Measurements from ENCODE around the gene AFF2.
"Not testable (repeated sequence)": the region's sequence is repeated elsewhere in the genome, so short reads cannot be mapped to it uniquely, and the experiment has no call there.

AFF2 gene

DNA sequence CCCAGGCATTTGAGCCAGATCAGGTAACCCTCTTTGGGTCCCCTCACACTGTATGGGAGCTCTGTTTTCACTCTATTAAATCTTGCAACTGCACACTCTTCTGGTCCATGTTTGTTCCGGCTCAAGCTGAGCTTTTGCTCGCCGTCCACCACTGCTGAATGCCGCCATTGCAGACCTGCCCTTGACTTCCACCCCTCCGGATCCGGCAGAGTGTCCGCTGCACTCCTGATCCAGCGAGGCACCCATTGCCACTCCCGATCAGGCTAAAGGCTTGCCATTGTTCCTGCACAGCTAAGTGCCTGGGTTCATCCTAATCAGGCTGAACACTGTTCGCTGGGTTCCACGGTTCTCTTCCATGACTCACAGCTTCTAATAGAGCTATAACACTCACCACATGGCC is 406.2 kb downstream of the AFF2 start:
- not testable (repeated sequence) for H3K36me3 ChIP-seq (ENCODE audit: control insufficient read depth, insufficient read depth, low read length); H3K27me3 ChIP-seq (ENCODE audit: control insufficient read depth, insufficient read depth, low read length); H3K4me1 ChIP-seq (ENCODE audit: control insufficient read depth, insufficient read depth, low read length); H3K27ac ChIP-seq (ENCODE audit: low read length); H3K4me3 ChIP-seq (ENCODE audit: low read length); DNase-seq (ENCODE audit: low read depth, low spot score); H3K9me3 ChIP-seq (ENCODE audit: control insufficient read depth, insufficient read depth, low read length)
- WGBS (ENCODE audit: insufficient coverage, insufficient read length): no CpG with 5 or more reads among the region's 11 CpGs

DNA sequence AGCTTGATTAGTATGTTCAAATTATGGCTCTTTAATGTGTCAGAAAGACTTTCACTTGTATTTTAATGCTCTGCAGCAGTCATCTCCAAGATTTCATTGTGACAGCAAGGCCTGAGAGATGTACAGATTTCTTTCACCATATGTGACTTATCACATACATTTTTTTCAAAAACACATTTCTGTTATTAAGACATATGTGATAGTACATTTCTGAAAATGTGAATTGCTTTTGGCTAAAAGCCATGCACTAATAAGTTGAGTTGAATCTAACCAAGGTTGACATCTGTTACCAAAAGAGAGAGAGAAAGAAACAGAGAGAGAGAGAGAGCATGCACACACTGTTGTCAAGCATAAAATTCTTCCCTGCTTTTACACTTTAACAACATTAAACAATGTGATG is 409.3 kb downstream of the AFF2 start:
- no peak overlapping the region for H3K4me3 ChIP-seq (ENCODE audit: low read length)
- no peak for DNase-seq (ENCODE audit: low read depth, low spot score)
- H3K36me3 ChIP-seq (ENCODE audit: control insufficient read depth, insufficient read depth, low read length): no peaks in the 10 kb centered on the region
- no peak overlapping the region for H3K27ac ChIP-seq (ENCODE audit: low read length)
- H3K9me3 ChIP-seq (ENCODE audit: control insufficient read depth, insufficient read depth, low read length): no peaks in the 10 kb centered on the region
- no peaks in the 10 kb centered on the region for H3K4me1 ChIP-seq (ENCODE audit: control insufficient read depth, insufficient read depth, low read length)
- no peaks in the 10 kb centered on the region for H3K27me3 ChIP-seq (ENCODE audit: control insufficient read depth, insufficient read depth, low read length)

- H3K4me3 ChIP-seq (ENCODE audit: low read length): no peak overlapping the region
- no peak for DNase-seq (ENCODE audit: low read depth, low spot score)
Measured at GRCh38 chrX:148913971-148914370, 413.6 kb downstream of the AFF2 start.

GRCh38 chrX:148914783-148915182 is 414.4 kb downstream of the AFF2 start:
- Histone ChIP-seq H3K9me3 (ENCODE audit: control insufficient read depth, insufficient read depth, low read length) (no peaks in the 10 kb centered on the region), H3K36me3 (ENCODE audit: control insufficient read depth, insufficient read depth, low read length) (no peaks in the 10 kb centered on the region), H3K4me1 (ENCODE audit: control insufficient read depth, insufficient read depth, low read length) (no peaks in the 10 kb centered on the region), H3K27me3 (ENCODE audit: control insufficient read depth, insufficient read depth, low read length) (no peaks in the 10 kb centered on the region), H3K4me3 (ENCODE audit: low read length) (no peak overlapping the region), H3K27ac (ENCODE audit: low read length) (no peak overlapping the region)
- no CpG with 5 or more reads among the region's 3 CpGs for WGBS (ENCODE audit: insufficient coverage, insufficient read length)
- no peak for DNase-seq (ENCODE audit: low read depth, low spot score)

More at GRCh38 chrX:148913971-148914370, 413.6 kb downstream of the AFF2 start:
- Histone ChIP-seq H3K36me3 (ENCODE audit: control insufficient read depth, insufficient read depth, low read length) (no peaks in the 10 kb centered on the region), H3K27ac (ENCODE audit: low read length) (no peak overlapping the region), H3K27me3 (ENCODE audit: control insufficient read depth, insufficient read depth, low read length) (no peaks in the 10 kb centered on the region), H3K9me3 (ENCODE audit: control insufficient read depth, insufficient read depth, low read length) (no peaks in the 10 kb centered on the region), H3K4me1 (ENCODE audit: control insufficient read depth, insufficient read depth, low read length) (no peaks in the 10 kb centered on the region)
- WGBS (ENCODE audit: insufficient coverage, insufficient read length): no CpG with 5 or more reads among the region's 3 CpGs

- H3K4me1 ChIP-seq (ENCODE audit: control insufficient read depth, insufficient read depth, low read length): no peaks in the 10 kb centered on the region
- H3K36me3 ChIP-seq (ENCODE audit: control insufficient read depth, insufficient read depth, low read length): no peaks in the 10 kb centered on the region
- no CpG with 5 or more reads among the region's 5 CpGs for WGBS (ENCODE audit: insufficient coverage, insufficient read length)
- no peaks in the 10 kb centered on the region for H3K27me3 ChIP-seq (ENCODE audit: control insufficient read depth, insufficient read depth, low read length)
- no peak overlapping the region for H3K27ac ChIP-seq (ENCODE audit: low read length)
- no peak for DNase-seq (ENCODE audit: low read depth, low spot score)
- no peak overlapping the region for H3K4me3 ChIP-seq (ENCODE audit: low read length)
- H3K9me3 ChIP-seq (ENCODE audit: control insufficient read depth, insufficient read depth, low read length): no peaks in the 10 kb centered on the region
Measured at GRCh38 chrX:148915474-148915873, 415.1 kb downstream of the AFF2 start.

DNA sequence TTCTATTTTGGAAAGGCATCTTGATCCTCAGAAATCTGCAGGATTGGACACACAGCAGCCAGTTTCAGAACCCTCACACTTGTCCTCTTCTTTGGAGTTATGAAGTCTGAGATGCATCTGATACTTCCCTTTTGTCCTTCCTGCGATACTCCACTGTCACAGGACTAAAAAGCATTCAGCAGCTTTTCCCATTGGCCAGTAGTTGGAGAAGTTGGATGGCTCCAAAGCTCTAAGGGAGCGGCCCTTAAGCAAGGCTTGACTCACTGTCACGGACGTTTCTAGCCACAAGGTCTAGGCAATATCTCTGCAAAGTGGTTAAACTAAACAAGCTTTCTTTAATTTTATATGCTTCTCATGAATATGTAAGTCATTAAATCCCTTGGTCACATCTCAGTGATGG is 417.0 kb downstream of the AFF2 start:
- H3K4me3 ChIP-seq (ENCODE audit: low read length): no peak overlapping the region
- H3K36me3 ChIP-seq (ENCODE audit: control insufficient read depth, insufficient read depth, low read length): no peaks in the 10 kb centered on the region
- H3K4me1 ChIP-seq (ENCODE audit: control insufficient read depth, insufficient read depth, low read length): no peaks in the 10 kb centered on the region
- H3K9me3 ChIP-seq (ENCODE audit: control insufficient read depth, insufficient read depth, low read length): no peaks in the 10 kb centered on the region
- DNase-seq (ENCODE audit: low read depth, low spot score): no peak
- H3K27ac ChIP-seq (ENCODE audit: low read length): no peak overlapping the region
- H3K27me3 ChIP-seq (ENCODE audit: control insufficient read depth, insufficient read depth, low read length): no peaks in the 10 kb centered on the region
- no CpG with 5 or more reads among the region's 4 CpGs for WGBS (ENCODE audit: insufficient coverage, insufficient read length)

DNA sequence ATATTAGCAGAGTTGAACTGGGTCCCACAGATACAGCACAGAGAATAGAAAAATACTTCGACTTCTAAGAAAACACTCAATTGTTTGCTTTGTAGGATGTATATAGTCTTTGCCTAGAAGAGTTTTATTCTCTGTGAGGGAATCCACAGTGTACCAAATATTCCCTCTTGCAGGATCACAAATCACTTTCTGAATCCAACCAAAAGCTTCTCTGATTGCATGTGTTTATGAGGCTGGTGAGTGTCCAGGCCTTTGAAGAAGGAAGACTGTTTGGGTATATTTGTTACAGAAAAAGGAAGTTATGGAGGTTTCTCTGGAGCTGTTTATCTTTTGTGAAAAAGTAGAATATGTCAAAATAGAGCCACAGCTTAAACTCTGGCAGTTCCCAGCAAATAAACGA is 423.2 kb downstream of the AFF2 start:
- Histone ChIP-seq H3K4me3 (ENCODE audit: low read length) (no peak overlapping the region), H3K27ac (ENCODE audit: low read length) (no peak overlapping the region), H3K9me3 (ENCODE audit: control insufficient read depth, insufficient read depth, low read length) (no peaks in the 10 kb centered on the region), H3K36me3 (ENCODE audit: control insufficient read depth, insufficient read depth, low read length) (no peaks in the 10 kb centered on the region), H3K4me1 (ENCODE audit: control insufficient read depth, insufficient read depth, low read length) (no peaks in the 10 kb centered on the region), H3K27me3 (ENCODE audit: control insufficient read depth, insufficient read depth, low read length) (no peaks in the 10 kb centered on the region)
- DNase-seq (ENCODE audit: low read depth, low spot score): no peak
- WGBS (ENCODE audit: insufficient coverage, insufficient read length): no CpG with 5 or more reads among the region's 2 CpGs

DNA sequence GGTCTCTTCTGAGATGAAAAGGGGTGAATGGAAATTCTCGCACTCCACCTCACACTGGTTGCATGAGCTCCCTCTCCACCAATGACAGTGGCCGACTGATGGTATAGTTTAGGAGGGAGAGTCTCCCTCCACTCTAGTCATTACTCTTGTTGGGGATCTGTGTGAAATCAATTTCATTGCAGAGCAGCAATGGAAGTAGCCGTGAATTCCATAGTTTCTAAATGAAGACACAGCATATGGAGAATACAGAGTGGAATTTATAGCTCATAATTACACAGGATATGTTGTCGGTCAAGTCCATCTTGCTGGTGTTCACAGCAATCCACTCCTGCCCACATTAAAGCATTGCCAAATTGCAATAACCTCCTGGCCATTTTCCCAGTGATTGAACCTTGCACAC is 426.0 kb downstream of the AFF2 start:
- DNase-seq (ENCODE audit: low read depth, low spot score): no peak
- H3K9me3 ChIP-seq (ENCODE audit: control insufficient read depth, insufficient read depth, low read length): no peaks in the 10 kb centered on the region

GRCh38 chrX:148928811-148929210 is 428.4 kb downstream of the AFF2 start:
- Histone ChIP-seq H3K4me1 (ENCODE audit: control insufficient read depth, insufficient read depth, low read length) (no peaks in the 10 kb centered on the region), H3K9me3 (ENCODE audit: control insufficient read depth, insufficient read depth, low read length) (no peaks in the 10 kb centered on the region), H3K27ac (ENCODE audit: low read length) (no peak overlapping the region), H3K36me3 (ENCODE audit: control insufficient read depth, insufficient read depth, low read length) (no peaks in the 10 kb centered on the region), H3K27me3 (ENCODE audit: control insufficient read depth, insufficient read depth, low read length) (no peaks in the 10 kb centered on the region), H3K4me3 (ENCODE audit: low read length) (no peak overlapping the region)
- DNase-seq (ENCODE audit: low read depth, low spot score): no peak
- WGBS (ENCODE audit: insufficient coverage, insufficient read length): no CpG with 5 or more reads among the region's 1 CpG

More for the DNA sequence above, 426.0 kb downstream of the AFF2 start:
- H3K27me3 ChIP-seq (ENCODE audit: control insufficient read depth, insufficient read depth, low read length): no peaks in the 10 kb centered on the region
- H3K36me3 ChIP-seq (ENCODE audit: control insufficient read depth, insufficient read depth, low read length): no peaks in the 10 kb centered on the region
- no peak overlapping the region for H3K4me3 ChIP-seq (ENCODE audit: low read length)
- no peaks in the 10 kb centered on the region for H3K4me1 ChIP-seq (ENCODE audit: control insufficient read depth, insufficient read depth, low read length)
- WGBS (ENCODE audit: insufficient coverage, insufficient read length): no CpG with 5 or more reads among the region's 4 CpGs
- no peak overlapping the region for H3K27ac ChIP-seq (ENCODE audit: low read length)

DNA sequence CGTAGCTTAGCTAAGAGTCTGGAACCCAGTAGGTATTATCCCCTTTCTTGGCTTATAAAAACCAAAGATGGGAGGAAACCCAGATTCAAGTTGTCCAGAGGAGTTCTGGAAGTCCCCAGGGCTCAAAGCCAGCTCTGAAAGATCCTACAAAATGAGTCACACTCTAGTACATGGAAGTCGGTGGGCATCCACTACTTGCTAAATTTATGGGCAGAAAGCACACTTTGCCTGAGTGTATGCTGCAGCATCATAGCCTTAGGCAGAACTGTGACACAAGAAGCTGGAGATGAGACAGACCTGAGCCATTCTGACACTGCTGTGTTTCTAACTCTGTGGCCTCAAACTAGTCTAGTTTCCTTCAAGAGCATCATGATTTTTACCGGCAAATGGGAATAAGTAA is 429.3 kb downstream of the AFF2 start:
- no peaks in the 10 kb centered on the region for H3K27me3 ChIP-seq (ENCODE audit: control insufficient read depth, insufficient read depth, low read length)
- H3K4me1 ChIP-seq (ENCODE audit: control insufficient read depth, insufficient read depth, low read length): no peaks in the 10 kb centered on the region
- no CpG with 5 or more reads among the region's 3 CpGs for WGBS (ENCODE audit: insufficient coverage, insufficient read length)
- DNase-seq (ENCODE audit: low read depth, low spot score): no peak
- H3K36me3 ChIP-seq (ENCODE audit: control insufficient read depth, insufficient read depth, low read length): no peaks in the 10 kb centered on the region
- H3K27ac ChIP-seq (ENCODE audit: low read length): no peak overlapping the region
- no peaks in the 10 kb centered on the region for H3K9me3 ChIP-seq (ENCODE audit: control insufficient read depth, insufficient read depth, low read length)
- no peak overlapping the region for H3K4me3 ChIP-seq (ENCODE audit: low read length)

DNA sequence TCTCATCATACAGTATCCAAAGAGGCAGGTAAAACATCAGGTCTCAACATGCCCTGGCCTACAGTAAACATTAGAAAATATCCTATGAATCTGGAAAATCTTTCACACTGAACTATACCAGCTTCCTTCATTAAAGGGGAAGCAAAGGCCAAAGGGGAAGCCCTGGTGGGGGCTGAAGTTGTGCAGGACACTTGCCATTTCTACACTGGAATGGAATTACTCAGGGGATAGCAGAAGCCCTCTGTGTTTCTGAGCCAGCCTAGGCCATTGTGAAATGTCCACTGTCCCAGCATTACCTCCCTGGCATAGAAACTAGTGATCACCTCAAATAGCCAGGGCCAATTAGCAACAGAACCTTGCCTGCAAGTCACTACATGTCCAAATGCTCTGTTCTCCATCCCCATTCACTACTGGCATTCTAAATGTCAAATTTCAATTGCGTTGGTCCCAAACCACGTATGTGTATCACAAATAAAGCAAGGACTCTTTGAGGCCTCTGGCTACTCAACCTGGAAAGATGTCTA is 429.9 kb downstream of the AFF2 start:
- no CpG with 5 or more reads among the region's 2 CpGs for WGBS (ENCODE audit: insufficient coverage, insufficient read length)
- DNase-seq (ENCODE audit: low read depth, low spot score): no peak

More for the DNA sequence above, 429.9 kb downstream of the AFF2 start:
- Histone ChIP-seq H3K4me3 (ENCODE audit: low read length) (no peak overlapping the region), H3K4me1 (ENCODE audit: control insufficient read depth, insufficient read depth, low read length) (no peaks in the 10 kb centered on the region), H3K9me3 (ENCODE audit: control insufficient read depth, insufficient read depth, low read length) (no peaks in the 10 kb centered on the region), H3K27me3 (ENCODE audit: control insufficient read depth, insufficient read depth, low read length) (no peaks in the 10 kb centered on the region), H3K27ac (ENCODE audit: low read length) (no peak overlapping the region), H3K36me3 (ENCODE audit: control insufficient read depth, insufficient read depth, low read length) (no peaks in the 10 kb centered on the region)
